ENCODE data around the gene DOCK8. TPM values are rescaled to one million over a fixed set of nuclear protein-coding genes. Genes with fewer than 3 reads are reported as not detected.

The DOCK8 gene
- total and polyA plus RNA-seq, 10 of the 15 experiments (the other 5 are each of a cell fraction or from before 2014, with no cell fraction given) = 35.4 to 100 (median 44.7) TPM

GRCh38 chr9:272251-273213 is 57.9 kb downstream of the DOCK8 start (continued):
- peak; percentile 83; the same call in 1 of the 2 replicates for TF ChIP-seq SMARCA5 (IDR thresholded peaks at IDR 0.05)
- TF ChIP-seq IKZF2 (IDR thresholded peaks at IDR 0.05) = peak; percentile 47 to 62; a peak in 3 of 4 replicates
- TF ChIP-seq ZNF274 (IDR thresholded peaks at IDR 0.05; ENCODE audit: insufficient read depth, insufficient read length) = no peak
- 0 out of 2 replicates have a peak, but pooled peaks have one; percentile 15 for TF ChIP-seq JUNB (IDR thresholded peaks at IDR 0.05)
- 0 out of 2 replicates have a peak, but pooled peaks have one; percentile 19 for TF ChIP-seq RAD21 (IDR thresholded peaks at IDR 0.05; ENCODE audit: insufficient read depth, low read depth, low read length)
- no peak for TF ChIP-seq TCF3 (IDR thresholded peaks at IDR 0.05; ENCODE audit: borderline replicate concordance, insufficient read depth, low read depth, low read length)
- no peak; the same call in 1 of the 2 replicates for TF ChIP-seq BACH1 (IDR thresholded peaks at IDR 0.05; ENCODE audit: borderline replicate concordance)
- TF ChIP-seq CBX5 (IDR thresholded peaks at IDR 0.05; ENCODE audit: low read depth) = peak; percentile 91
- TF ChIP-seq SPI1 (IDR thresholded peaks at IDR 0.05; ENCODE audit: borderline replicate concordance, insufficient read depth, low read depth, low read length) = peak; percentile 95
- peak; percentile 59; the same call in 2 of the 3 replicates for TF ChIP-seq POU2F2 (IDR thresholded peaks at IDR 0.05; ENCODE audit: borderline replicate concordance, low read depth, low read length)
- 0 out of 2 replicates have a peak, but pooled peaks have one; percentile 73 for TF ChIP-seq PML (IDR thresholded peaks at IDR 0.05; ENCODE audit: low read length)
- 0 out of 4 replicates have a peak, but pooled peaks of 1 of the 2 experiments have one; percentile 13 for TF ChIP-seq BHLHE40 (IDR thresholded peaks at IDR 0.05; ENCODE audit: borderline replicate concordance in 1 of 2, low read depth in 2 of 2, low read length in 1 of 2)
- no peak for TF ChIP-seq IRF3 (IDR thresholded peaks at IDR 0.05)
- TF ChIP-seq ZBTB40 (IDR thresholded peaks at IDR 0.05; ENCODE audit: borderline replicate concordance) = peak; percentile 68; the same call in 1 of the 2 replicates
- peak; percentile 73 for TF ChIP-seq POLR2A (IDR thresholded peaks at IDR 0.05; ENCODE audit: low read depth, low read length)
- TF ChIP-seq ZNF217 (IDR thresholded peaks at IDR 0.05) = 0 out of 2 replicates have a peak, but pooled peaks have one; percentile 15
- peak; percentile 95 for TF ChIP-seq YY1 (IDR thresholded peaks at IDR 0.05; ENCODE audit: low read depth, low read length)
- peak; percentile 60; the same call in 1 of the 2 replicates for TF ChIP-seq DPF2 (IDR thresholded peaks at IDR 0.05)
- peak; percentile 77 for TF ChIP-seq IKZF1 (conservative IDR thresholded peaks at IDR 0.05)
- TF ChIP-seq GABPA (IDR thresholded peaks at IDR 0.05; ENCODE audit: low read depth) = peak; percentile 74
- peak in 1 of 2 experiments; percentile 97; a peak in 2 of 4 replicates for TF ChIP-seq ETV6 (conservative IDR thresholded peaks at IDR 0.05 in 1 of 2, IDR thresholded peaks at IDR 0.05 in 1 of 2; ENCODE audit: borderline replicate concordance in 1 of 2, low read depth in 1 of 2)
- peak; percentile 87 for TF ChIP-seq MLLT1 (IDR thresholded peaks at IDR 0.05)
- peak; percentile 79 for TF ChIP-seq ATF7 (IDR thresholded peaks at IDR 0.05; ENCODE audit: low read depth)

All from GM12878 (cell line).